NCI-H446 treated with DMSO at 0.1 percent for 48 hours (cell line): ENCODE data around the gene ADAP1.
"Not testable (repeated sequence)": the region's sequence is repeated elsewhere in the genome, so short reads cannot be mapped to it uniquely, and the experiment has no call there.

ENCODE experiments used
- DNase-seq: peaks from one replicate; lab custom pipeline; 2025; lab: John Stamatoyannopoulos, UW

ADAP1 gene

DNA sequence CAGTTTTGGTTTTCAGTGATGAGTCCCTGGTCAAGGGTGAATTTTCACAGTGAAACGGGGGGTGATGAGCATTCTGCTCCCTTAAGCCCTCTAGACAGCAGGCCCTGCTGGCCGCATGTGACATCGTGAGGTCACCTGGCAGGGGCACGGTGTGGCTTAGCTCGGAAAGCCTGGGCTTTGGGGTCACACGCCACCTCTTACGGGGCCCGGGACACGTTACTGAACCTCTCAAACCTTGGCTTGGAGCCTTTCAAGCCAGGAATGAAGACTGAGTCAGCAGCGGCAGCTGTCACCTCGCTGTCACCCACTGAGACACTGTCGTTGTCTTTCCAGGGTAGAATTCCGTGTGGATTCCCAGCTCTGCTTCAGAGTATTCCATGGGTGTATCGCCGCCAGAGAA lies 74.0 kb downstream of the ADAP1 start:
- no peak for DNase-seq

DNA sequence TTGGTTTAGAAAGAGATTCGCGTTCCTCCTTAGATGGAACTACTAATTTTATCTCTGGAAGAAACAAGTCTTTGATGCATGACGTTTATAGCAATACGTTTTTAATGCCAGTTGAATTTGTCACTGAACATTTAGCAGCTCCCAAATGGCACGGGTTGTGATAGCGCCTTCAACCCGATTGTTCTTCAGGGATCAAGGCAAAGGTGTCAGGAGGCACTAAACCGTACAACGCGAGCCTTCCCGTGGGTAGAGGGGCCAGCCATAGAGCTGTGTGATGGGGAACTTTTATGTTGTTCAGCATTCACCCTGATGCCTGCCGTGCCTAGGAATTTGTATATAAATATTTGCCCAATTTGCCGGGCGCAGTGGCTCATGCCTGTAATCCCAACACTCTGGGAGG lies 74.8 kb downstream of the ADAP1 start:
- no peak for DNase-seq

DNA sequence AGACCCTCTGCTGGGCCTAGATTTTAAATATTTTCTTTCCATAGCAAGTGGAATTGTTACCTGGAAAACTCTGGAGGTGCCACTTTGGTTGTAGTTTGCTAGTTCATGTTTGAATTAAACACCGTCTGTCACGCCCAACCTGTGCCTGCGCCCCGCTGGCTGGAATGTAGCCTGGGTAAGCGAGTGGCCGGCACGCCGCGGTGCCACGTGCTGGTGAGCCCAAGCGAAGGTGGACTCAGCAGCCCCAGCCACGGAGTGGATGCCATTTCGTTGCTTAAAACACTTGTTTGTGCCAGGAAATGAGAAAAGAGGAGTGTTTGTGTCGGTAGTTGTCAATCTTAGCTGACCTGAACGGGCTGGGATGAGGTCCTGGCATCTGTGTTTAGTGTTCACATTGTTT lies 75.4 kb downstream of the ADAP1 start:
- DNase-seq = no peak

DNA sequence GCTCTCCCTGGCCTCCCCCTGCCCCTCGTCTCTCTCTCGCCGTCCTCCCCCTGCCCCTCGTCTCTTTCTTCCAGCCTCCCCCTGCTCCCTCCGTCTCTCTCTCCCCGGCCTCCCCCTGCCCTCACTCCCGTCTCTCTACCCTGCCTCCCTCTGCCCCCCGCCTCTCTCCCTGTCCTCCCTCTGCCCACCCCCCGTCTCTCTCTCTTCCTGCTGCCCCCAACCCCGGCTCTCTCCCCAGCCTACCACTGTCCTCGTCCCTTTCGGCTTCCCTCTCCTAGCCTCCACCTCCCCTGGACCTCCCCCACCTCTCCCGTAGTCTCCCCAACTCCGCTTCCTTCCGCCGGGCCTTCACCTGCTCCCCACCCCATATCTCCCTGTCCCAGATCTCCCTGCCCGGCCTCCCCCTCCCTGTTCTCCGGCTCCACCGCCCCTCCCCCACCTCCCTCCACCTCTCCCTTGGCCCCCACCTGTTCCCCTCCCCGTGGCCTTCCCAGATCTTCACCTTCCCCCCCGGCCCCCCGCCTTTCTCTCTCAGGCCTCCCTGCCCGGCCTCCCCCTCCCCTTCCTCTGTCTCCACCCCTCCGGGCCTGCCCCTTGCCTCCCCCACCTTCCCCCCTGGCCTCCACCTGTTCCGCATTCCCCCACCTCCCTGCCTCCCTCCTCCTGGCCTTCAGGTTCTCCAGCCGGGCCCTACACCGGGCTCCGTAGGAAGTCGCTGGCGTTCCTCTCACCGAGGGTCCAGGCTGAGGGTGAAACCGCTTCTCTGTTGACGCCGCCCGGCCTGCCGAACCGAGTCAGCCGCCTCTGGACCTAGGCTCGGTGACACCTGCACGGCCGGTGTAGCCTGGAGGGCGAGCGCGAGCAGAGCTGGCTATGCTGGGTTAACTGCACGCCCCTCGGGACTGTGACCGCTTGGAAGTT lies 76.9 kb downstream of the ADAP1 start:
- no peak for DNase-seq

DNA sequence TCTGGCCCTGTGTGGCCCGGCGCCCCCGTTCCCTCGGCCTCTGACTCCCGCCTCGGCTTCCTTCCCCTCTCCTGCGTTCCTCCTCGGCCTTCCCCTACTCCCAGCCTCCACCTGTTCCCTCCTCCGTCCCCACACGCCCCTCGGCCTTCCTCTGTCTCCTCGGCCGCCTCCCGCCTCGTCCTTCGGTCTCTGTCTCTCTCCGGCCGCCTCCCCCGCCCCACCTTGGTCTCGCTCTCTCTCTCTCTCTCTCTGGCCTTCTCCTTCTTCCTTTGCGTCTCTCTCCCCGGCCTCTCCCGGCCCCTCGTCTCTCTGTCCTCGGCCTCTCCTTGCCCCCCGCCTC lies 77.5 kb downstream of the ADAP1 start:
- DNase-seq = no peak

DNA sequence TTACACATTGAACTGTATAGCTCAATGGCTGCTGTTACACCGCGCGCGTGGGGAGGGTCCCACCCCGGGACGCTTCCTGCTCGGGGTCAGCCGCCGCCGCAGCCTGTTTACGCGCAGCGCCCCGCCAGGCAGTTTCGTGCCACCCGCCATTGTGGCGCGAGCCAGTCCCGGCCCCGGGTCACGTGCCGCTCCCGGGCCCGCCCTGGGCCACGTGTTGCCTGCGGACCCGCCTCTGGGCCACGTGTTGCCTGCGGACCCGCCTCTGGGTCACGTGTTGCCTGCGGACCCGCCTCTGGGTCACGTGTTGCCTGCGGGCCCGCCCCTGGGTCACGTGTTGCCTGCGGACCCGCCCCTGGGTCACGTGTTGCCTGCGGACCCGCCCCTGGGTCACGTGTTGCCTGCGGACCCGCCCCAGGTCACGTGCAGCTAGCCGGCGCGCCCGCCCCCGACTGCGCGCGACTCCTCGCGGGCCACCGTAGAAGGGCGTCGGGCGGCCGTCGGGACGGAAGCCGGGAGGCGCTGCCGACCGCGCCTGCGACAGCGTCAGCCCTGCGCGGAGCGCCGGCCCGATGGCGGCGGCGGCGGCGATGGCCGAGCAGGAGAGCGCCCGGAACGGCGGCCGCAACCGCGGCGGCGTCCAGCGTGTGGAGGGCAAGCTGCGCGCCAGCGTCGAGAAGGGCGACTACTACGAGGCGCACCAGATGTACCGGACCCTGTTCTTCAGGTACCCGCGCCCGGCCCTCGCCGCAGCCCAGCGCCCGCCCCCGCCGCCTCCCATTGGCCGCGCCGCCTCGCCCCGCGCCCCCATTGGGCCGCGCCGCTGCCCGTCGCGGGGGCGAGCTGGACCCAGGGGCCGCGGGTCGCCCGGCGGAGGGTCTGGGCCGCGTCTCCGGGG lies 78.2 kb downstream of the ADAP1 start, which contains the start of gene GET4:
GET4 (plus strand) TSS at position 478 of the 895 bp plus-strand sequence; CDS start at position 570, 92 bp downstream.
- DNase-seq = peak; percentile 93

DNA sequence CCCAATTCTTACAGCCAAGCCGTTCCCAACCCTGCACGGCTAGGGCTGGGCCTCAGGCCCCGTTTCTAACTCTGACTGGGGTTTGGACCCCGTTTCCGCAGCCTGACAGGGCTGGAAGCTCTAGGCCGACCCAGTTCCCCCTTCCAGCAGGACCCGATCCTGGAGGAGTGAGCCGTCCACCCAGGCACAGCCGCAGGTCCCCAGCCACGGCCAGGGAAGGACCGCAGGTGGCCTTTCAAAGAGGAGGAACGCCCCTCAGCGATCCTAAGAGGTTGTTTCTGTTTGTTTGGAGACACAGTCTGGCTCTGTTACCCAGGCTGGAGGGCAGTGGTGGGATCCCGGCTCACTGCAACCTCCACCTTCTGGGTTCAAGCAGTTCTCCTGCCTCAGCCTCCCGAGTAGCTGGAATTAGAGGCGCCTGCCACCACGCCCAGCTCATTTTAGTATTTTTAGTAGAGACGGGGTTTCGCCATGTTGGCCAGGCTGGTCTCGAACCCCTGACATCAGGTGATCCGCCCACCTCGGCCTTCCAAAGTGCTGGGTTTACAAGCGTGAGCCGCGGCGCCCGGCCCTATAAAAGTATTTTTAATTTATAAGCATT lies 78.9 kb downstream of the ADAP1 start:
- DNase-seq = no peak

DNA sequence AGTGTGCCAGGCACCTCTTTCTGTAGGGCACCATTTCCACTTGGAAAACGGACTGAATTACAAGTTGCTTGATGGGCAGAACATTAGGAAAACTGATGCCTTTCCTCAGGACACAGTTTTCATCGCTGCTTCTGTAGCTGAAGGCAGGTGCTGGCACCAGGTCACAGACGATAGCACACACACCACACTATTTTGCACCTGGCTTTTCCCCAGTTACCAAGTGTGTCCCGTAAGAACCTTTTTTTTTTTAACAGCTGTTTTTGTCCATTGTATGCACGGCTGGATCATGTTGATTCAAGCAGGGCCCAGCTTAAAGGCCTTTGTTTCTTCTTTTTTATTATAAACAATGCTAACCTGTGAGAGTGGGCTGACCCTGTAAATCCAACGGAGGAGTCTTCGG lies 79.4 kb downstream of the ADAP1 start:
- no peak for DNase-seq

DNA sequence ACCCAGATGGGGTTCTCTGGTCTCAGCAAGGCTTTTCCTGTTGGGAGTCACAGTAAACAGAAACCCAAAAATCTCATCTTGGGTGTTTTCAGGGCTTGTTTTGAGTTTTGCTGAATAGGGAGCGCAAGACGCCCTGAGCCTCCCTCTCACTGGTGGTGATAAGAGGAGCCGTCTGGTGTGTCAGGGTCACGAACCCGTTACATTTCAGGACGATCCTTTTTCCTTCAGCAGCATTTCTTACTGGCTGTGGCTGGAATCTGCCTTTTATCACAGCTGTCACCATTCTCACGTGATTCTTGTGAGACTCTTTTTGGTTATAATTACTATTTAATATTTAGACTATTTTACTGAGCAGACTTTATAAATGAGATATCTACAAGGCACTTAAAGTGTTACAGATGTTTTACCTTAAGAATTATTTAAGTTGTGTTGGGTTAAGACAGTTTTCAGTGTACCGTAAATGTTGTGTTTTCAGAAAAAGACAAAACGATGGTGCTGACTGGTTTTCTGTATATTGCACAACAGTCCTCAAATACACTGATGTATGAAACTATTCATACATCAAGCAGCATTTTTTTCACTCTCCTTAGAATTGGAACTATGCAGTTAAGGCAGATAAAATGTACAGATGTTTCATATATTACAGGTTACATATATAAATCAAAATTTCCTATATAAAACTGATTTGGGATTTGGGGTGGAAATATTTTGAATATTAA lies 80.3 kb downstream of the ADAP1 start:
- DNase-seq = no peak

DNA sequence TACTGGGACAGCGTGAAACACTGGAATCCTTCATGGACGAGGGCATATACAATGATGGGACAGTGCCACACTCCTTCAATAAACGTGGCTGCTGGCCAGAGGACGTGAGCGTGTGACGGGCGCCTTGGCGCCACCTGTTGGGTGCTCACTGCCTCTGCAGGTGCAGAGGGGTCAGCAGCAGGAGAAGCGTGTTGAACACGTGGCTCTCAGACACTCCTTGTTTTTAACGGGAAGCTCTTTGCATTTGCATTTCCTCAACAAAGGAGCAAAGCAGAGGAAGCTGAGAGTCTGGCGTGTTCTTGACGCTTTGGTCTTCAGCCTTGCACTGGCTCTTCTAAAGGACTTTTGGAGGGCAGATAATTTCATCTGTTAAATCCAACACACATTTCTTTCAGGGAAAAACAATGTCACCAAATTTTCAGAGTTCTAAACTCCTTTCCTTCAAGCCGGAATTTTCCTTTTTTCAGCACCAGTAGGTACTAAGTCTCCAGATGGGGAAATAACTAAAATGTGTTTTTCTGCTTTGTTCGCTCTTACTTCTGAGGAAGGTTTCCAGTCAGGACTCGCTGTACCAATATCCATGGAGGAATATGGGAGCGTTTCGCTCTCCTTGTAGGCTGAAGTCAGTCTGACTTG lies 81.0 kb downstream of the ADAP1 start:
- DNase-seq = peak; percentile 60

DNA sequence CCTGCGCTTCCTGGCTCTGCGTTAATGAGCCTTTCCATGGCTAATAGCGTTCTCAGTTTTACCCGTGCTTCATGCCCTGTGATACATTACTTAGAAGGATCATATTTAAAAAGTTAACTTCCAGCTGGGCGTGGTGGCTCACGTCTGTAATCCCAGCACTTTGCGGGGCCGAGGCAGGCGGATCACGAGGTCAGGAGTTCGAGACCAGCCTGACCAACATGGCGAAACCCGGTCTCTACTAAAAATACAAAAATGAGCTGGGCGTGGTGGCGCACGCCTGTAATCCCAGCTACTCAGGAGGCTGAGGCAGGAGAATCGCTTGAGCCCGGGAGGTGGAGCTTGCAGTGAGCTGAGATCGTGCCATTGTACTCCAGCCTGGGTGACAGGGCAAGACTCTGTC lies 81.8 kb downstream of the ADAP1 start:
- not testable (repeated sequence) for DNase-seq

DNA sequence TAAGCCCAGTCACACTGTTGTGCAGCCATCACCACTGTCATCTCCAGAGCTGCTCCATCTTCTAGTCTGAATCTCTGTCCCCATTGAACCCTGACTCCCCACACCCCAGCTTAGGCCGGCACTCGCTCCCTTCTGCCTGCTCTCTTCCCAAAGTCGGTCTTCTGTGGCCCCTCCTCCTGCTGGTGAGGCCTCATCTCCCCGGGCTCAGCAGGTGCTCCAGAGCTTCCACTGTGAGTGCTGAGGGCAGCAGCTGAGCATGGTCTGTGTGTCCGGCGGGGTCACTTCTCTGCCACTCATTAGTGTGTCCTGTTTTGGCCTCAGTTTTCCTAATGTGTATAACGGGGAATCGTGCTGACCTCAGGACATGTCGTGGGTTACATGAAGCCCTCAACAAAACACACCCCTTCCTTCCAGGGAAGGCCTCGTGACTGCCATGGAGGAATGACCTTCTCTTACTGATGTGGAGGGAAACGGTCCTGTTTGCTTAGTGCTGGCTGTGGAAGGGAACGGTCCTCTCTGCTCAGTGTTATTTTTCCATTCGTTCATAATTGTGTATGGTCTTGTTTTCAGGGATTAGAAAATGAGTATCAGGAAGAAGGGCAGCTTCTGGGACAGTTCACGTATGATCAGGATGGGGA lies 82.5 kb downstream of the ADAP1 start:
- no peak for DNase-seq

DNA sequence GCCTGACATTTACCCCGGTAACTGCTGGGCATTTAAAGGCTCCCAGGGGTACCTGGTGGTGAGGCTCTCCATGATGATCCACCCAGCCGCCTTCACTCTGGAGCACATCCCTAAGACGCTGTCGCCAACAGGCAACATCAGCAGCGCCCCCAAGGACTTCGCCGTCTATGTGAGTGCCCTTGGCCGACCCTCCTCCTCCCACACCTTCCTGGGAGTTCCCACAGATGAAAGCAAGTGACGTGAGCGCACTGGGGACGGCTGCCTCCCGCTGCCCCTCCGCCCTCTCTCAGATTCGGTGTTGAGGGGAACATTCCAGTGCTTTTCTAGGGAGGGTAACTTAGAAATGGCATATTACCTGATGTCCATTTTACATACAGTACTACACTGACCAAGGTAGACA lies 85.1 kb downstream of the ADAP1 start:
- no peak for DNase-seq

DNA sequence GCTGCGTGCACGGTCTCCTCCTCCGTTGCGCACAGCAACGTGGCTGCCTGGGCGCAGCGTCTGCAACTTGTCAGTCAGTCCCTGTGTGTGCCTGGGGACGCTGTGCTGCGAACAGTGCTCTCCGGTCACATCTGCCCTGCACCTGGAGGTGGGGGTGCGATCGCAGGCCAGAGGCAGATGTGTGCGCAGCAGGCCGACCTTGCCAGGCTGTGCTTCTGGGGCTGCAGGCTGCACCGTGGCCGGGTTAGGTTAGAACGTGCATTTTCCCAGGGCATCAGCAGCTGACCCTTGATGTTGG lies 86.3 kb downstream of the ADAP1 start:
- DNase-seq = no peak

DNA sequence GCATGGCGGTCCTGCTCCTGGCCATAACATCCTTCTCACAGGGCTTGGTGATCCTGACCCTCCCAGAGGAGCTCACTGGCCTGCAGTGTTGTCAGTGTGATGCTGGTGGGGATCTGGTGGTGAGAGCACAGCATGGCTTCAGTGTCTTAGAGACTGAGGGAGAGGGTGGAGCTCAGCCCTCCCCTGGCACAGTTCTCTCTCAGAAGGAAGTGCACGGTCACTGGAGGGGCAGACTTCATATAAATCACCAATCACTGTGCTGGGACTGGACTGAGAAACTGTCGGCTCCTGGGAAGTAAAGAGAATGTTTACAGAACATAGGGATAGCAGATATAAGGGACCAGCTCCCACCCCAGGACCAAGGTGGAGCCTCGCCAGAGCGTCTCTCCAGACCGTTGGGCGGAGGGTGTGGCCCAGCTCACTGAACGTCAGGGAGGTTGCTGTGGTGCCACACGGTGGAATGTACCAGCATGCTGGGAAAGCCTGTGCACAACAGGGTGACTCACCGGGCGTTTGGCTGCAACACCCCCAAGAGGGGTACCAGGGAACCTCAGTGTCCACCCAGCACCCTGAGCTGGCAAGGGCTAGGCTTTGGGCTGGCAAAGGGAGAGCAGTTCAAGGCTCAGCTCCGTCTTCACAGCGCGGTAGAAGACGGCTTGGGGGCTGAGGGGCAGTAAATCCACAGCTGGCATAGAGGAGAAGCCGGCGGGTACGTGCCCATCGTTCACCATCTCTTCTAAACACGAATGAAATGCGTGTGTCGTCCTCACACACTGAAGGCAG lies 86.9 kb downstream of the ADAP1 start:
- DNase-seq = no peak

DNA sequence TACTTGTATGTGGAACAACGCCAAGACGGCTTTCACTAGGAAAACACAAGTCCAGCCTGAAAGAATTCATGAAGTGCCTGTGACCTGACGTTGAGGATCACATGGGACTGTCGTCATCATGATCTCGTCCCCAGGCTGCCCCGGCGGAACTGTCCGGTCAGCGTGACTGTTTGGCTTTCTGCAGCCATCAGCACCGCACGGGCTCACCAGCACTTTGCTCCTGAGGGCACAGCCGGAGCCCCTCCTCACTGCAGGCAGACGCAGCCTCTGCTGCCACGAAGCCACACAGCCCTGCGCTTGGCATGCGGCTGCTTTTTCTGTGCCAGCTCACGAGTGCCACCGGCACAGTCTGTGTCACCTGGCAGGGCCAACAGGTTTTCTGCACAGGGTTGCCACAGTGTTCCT lies 87.5 kb downstream of the ADAP1 start:
- DNase-seq = no peak

DNA sequence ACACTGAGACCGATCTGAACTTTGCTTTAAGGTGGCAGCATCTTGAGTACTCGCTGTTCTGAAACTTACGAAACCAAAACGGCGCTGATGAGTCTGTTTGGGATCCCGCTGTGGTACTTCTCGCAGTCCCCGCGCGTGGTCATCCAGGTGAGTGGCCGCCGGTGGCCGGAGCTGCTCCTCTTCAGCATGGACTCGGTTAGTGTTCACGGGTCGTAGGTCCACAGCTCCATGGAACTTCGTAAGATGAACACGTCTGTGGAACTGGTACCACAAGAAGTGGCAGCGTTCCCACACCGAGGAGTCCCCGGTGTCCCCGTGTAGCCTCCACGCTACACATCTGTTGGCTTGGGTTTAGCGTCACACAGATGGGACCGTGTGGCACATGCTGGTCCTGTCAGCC lies 88.6 kb downstream of the ADAP1 start:
- DNase-seq = no peak

DNA sequence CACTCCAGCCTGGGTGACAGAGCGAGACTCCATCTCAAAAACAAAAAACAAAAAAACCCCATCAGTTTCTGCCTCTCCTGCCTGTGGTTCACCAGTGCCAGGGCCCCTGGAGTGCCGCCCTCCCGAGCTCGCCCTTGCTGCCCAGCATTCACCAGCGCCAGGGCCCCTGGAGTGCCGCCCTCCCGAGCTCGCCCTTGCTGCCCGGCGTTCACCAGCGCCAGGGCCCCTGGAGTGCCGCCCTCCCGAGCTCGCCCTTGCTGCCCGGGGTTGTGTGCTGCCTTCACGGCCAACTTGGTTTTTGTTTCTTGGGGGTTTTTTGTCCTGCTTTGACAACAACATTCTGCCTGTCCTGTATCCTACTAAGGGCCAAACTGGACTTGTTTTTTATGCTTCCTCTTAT lies 91.4 kb downstream of the ADAP1 start:
- no peak for DNase-seq

DNA sequence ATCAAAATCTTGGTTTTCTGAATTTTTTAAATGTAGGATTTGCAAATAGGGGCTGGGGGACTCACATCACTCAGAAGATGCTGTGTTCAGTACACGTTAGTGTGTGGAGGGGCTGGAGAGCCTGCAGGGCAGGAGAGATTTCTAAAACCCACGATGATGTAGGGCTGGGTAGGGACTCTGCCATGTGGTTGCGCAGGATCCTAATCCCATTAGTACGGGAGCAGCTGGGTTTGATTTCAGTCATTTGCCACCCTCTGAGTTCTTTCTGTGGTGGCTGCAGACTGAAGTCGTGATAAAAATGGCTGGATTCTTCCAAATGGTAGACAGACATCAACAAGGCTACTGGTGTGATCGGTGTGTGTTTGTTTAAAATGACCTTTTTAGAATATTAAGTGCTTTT lies 92.3 kb downstream of the ADAP1 start:
- DNase-seq = no peak

DNA sequence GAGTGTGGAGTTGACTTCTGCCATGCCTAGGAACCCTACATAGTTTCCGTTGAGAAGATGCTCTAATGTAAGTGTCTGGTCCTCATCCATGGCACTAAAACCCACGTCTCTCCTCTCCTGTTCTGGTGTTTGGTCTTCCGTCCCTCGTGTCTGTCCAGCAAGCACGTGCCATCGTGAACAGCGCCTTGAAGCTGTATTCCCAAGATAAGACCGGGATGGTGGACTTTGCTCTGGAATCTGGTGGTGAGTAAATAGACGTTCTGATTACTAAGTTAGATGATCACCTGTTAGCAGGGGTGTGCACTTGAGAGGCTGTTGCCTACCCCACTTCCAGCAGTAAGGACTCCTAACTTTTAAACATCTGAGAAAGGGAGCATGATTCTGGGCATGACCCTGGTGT lies 93.3 kb downstream of the ADAP1 start:
- no peak for DNase-seq
